ENCODE measurements around the gene BTN1A1. TPM values are rescaled to one million over a fixed set of nuclear protein-coding genes. Genes with fewer than 3 reads are reported as not detected.

Gene BTN1A1
- total RNA-seq, 4 donors from 2014 or later, result not detected

- intact Hi-C loops (cut with DNase I; ENCODE audit: low total_unique reads), result loop anchor here (1.0 to 10.0 kb wide), 7 partner anchors 15 to 412 kb away; partner anchors contain the start of gene ABT1
- Histone ChIP-seq H3K27ac (peak overlapping the region; percentile 89 to 95 (median 92)), H3K36me3 (no peaks in the 10 kb centered on the region), H3K4me3 (peak overlapping the region; percentile 75 to 89 (median 89)), H3K27me3 (no peaks in the 10 kb centered on the region), H3K9me3 (no peaks in the 10 kb centered on the region), H3K4me1 (peaks cover 39 to 41% of the 10 kb centered on the region in 2 donors)
- in situ Hi-C loops (cut with MboI; ENCODE audit: low sequenced_read_pairs in 4 of 4), result loop anchor here in 1 of 4 donors (10.0 kb wide), 1 partner anchor 222 kb away; no protein-coding TSS in a partner anchor
- ATAC-seq (no peak), DNase-seq (no peak)
- TF ChIP-seq CTCF (IDR thresholded peaks at IDR 0.05 in 4 of 5, conservative IDR thresholded peaks at IDR 0.05 in 1 of 5) (no peak), POLR2A (IDR thresholded peaks at IDR 0.05) (no peak)
Measured at GRCh38 chr6:26536571-26537159, 36.6 kb downstream of the BTN1A1 start.

- TF ChIP-seq POLR2A (IDR thresholded peaks at IDR 0.05) (no peak), CTCF (IDR thresholded peaks at IDR 0.05 in 4 of 5, conservative IDR thresholded peaks at IDR 0.05 in 1 of 5) (no peak)
- intact Hi-C loops (cut with DNase I; ENCODE audit: low total_unique reads), result loop anchor here (1.0 to 10.0 kb wide), 7 partner anchors 16 to 413 kb away; partner anchors contain the start of gene ABT1
Measured at GRCh38 chr6:26537160-26537845, 37.2 kb downstream of the BTN1A1 start.

GRCh38 chr6:26537846-26538571 lies 37.9 kb downstream of the BTN1A1 start, which contains the start of gene HMGN4:
Gene HMGN4, plus strand, starts transcription at chr6:26538366. Its CDS starts 6,841 bp downstream, at chr6:26545207.
- in situ Hi-C loops (cut with MboI; ENCODE audit: low sequenced_read_pairs in 4 of 4) (loop anchor here in 1 of 4 donors (10.0 kb wide), 1 partner anchor 223 kb away; no protein-coding TSS in a partner anchor), intact Hi-C loops (cut with DNase I; ENCODE audit: low total_unique reads) (loop anchor here (1.0 to 10.0 kb wide), 8 partner anchors 15 to 413 kb away; partner anchors contain the start of gene ABT1)
- ATAC-seq (peak; percentile 68 to 85), DNase-seq (peak; percentile 58 to 72)
- TF ChIP-seq POLR2A (IDR thresholded peaks at IDR 0.05) (peak; percentile 47 to 62), CTCF (IDR thresholded peaks at IDR 0.05 in 4 of 5, conservative IDR thresholded peaks at IDR 0.05 in 1 of 5) (no peak)
- H3K9me3 ChIP-seq, result no peaks in the 10 kb centered on the region
- peak within 1 kb of the TSS; percentile 75 to 89 (median 89) for H3K4me3 ChIP-seq
- H3K27me3 ChIP-seq, result no peaks in the 10 kb centered on the region
- H3K27ac ChIP-seq, result peak within 1 kb of the TSS; percentile 89 to 95 (median 92)
- H3K4me1 ChIP-seq, result peaks cover 39 to 41% of the 10 kb centered on the region in 2 donors
- peaks cover 0 to 7% of the 10 kb centered on the region in 2 donors for H3K36me3 ChIP-seq

More at GRCh38 chr6:26537160-26537845, 37.2 kb downstream of the BTN1A1 start:
- no peaks in the 10 kb centered on the region for H3K9me3 ChIP-seq
- DNase-seq (peak; percentile 77 to 92), ATAC-seq (peak; percentile 82 to 89)
- H3K27me3 ChIP-seq, result no peaks in the 10 kb centered on the region
- no peaks in the 10 kb centered on the region for H3K36me3 ChIP-seq
- in situ Hi-C loops (cut with MboI; ENCODE audit: low sequenced_read_pairs in 4 of 4), result loop anchor here in 1 of 4 donors (10.0 kb wide), 1 partner anchor 223 kb away; no protein-coding TSS in a partner anchor
- peaks cover 39 to 41% of the 10 kb centered on the region in 2 donors for H3K4me1 ChIP-seq
- H3K4me3 ChIP-seq, result peak overlapping the region; percentile 75 to 89 (median 89)
- peak overlapping the region; percentile 89 to 95 (median 92) for H3K27ac ChIP-seq

GRCh38 chr6:26538572-26538902 lies 38.4 kb downstream of the BTN1A1 start:
- ATAC-seq (no peak), DNase-seq (peak in 1 of 2 donors; percentile 4)
- TF ChIP-seq POLR2A (IDR thresholded peaks at IDR 0.05) (no peak), CTCF (IDR thresholded peaks at IDR 0.05 in 4 of 5, conservative IDR thresholded peaks at IDR 0.05 in 1 of 5) (no peak)
- H3K9me3 ChIP-seq, result no peaks in the 10 kb centered on the region
- no peaks in the 10 kb centered on the region for H3K27me3 ChIP-seq
- in situ Hi-C loops (cut with MboI; ENCODE audit: low sequenced_read_pairs in 4 of 4), result loop anchor here in 1 of 4 donors (10.0 kb wide), 1 partner anchor 224 kb away; no protein-coding TSS in a partner anchor
- H3K4me3 ChIP-seq, result peak overlapping the region; percentile 75 to 89 (median 89)
- H3K27ac ChIP-seq, result peak overlapping the region; percentile 89 to 95 (median 92)
- peaks cover 0 to 8% of the 10 kb centered on the region in 2 donors for H3K36me3 ChIP-seq
- peaks cover 36 to 38% of the 10 kb centered on the region in 2 donors for H3K4me1 ChIP-seq
- intact Hi-C loops (cut with DNase I; ENCODE audit: low total_unique reads), result loop anchor here (1.0 to 10.0 kb wide), 4 partner anchors 30 to 414 kb away; a partner anchor contains a TSS
